ENCODE data around the gene APOA1.

DNA sequence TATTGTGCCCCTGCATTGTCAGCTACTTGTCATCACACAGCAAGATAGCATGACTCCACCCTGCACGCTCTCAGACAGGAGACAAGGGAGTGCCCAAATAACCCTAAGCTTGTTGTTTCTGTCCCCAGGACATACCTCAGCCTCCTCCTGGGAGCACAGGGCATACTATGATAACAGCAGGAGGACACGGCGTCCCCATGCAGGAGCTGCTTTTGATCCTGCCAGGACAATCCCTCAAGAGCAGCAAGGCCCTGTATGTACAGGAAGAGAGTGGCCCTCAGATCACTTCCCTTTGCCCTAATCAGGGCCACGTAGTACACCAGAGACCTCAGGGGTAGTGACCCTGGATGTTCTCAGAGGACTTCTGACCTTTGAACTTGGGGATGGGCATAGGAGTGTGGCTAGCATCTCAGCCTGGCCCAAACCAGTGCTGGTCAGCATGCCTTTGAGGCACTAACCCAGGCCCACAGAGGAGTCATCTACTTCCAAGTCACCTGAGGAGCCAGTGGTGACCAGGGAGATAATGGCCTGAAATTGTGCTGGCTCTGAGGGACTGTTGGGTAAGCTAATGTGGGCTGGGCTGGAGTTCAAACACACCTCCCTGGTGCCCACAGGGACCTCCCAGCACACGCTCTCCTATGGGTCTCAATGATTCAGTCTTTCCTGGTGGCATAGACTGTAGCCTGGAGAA, 23.5 kb downstream of the APOA1 start:
- TF ChIP-seq CTCF (IDR thresholded peaks at IDR 0.05) (no peak), POLR2A (IDR thresholded peaks at IDR 0.05) (no peak)

Data from testis (tissue), 2 donors.